ENCODE data around the gene INHBC.
"Not testable (repeated sequence)": the region's sequence is repeated elsewhere in the genome, so short reads cannot be mapped to it uniquely, and the experiment has no call there.

INHBC gene

GRCh38 chr12:57434517-57435223 lies at the start of gene INHBC:
Gene INHBC (plus strand): TSS chr12:57434784. CDS start chr12:57434887, 103 bp downstream.
- DNase-seq (ENCODE audit: low spot score), result no peak

- no peak for DNase-seq (ENCODE audit: low spot score)
These were observed 49.0 kb upstream of the INHBC start for GRCh38 chr12:57385586-57385985.

DNA sequence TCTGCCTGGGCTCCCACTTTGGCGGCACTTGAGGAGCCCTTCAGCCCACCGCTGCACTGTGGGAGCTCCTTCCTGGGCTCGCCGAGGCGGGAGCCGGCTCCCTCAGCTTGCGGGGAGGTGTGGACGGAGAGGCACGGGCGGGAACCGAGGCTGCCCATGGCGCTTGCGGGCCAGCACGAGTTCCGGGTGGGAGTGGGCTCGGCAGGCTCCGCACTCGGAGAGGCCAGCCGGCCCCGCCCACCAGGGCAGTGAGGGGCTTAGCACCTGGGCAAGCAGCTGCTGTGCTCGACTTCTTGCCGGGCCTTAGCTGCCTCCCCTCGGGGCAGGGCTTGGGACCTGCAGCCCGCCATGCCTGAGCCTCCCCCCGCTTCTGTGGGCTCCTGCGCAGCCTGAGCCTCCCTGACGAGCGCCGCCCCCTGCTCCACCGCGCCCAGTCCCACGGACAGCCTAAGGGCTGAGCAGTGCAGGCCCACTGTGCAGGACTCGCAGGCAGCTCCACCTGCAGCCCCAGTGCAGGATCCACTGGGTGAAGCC lies 48.3 kb upstream of the INHBC start:
- no peak for DNase-seq (ENCODE audit: low spot score)

DNA sequence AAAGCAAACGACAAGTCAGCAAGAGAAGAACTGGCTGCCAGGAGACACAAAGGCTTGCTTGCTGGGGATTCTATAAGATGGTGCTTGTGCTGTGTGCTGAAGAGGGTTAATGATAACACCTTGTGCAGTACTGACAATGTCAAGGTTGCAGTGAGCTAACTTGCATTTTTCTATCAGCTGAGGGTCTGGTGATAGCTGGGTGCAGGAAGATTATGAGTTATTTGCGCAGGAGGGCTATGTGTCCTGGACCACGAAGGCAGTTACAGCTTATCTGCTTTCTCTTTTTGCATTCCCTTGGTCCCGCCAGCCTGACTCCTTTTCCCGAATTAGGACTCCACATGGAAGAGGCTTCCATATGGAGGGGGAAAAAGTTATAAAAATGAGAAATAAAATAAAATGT lies 46.2 kb upstream of the INHBC start:
- no peak for DNase-seq (ENCODE audit: low spot score)

GRCh38 chr12:57389033-57389432 lies 45.6 kb upstream of the INHBC start:
- DNase-seq (ENCODE audit: low spot score), result no peak

DNA sequence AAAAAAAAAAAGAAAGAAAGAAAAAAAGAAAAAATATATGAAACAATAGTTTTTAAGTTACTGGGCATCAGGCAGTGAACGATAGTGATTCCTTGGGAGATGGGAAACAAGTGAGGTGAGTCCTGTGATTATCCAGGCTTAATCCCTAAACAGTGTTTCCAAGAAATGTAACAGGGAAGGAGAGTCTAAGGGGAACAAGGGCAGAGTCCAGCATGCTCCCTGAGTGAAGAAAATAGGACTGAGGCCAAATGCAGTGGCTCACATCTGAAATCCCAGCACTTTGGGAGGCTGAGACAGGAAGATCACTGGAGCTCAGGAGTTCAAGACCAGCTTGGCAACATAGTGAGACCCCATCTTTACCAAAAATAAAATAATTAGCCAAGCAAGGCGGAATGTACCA lies 44.4 kb upstream of the INHBC start:
- no peak for DNase-seq (ENCODE audit: low spot score)

GRCh38 chr12:57395121-57395520 lies 39.5 kb upstream of the INHBC start:
- no peak for DNase-seq (ENCODE audit: low spot score)

DNA sequence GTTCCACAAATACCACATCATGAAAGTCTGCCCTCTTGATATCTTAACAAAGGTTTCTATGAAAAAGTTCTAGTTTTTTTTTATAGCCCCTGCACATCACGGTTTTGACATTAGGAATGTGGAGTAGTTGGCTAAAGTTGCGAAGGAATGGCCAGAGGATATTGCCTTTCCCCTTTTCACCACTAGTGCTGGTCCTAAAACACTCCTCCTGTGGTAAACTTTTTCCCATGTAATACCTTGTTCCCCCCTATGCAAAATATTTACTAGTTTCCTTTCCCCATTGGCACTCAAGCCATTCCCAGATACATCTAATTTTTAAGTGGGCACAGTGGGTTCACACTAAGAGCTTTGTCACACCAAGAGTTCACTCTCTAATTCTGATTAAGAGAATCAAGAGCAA lies 37.1 kb upstream of the INHBC start:
- no peak for DNase-seq (ENCODE audit: low spot score)

- DNase-seq (ENCODE audit: low spot score), result not testable (repeated sequence)
These were observed 34.7 kb upstream of the INHBC start for GRCh38 chr12:57399718-57400463.

DNA sequence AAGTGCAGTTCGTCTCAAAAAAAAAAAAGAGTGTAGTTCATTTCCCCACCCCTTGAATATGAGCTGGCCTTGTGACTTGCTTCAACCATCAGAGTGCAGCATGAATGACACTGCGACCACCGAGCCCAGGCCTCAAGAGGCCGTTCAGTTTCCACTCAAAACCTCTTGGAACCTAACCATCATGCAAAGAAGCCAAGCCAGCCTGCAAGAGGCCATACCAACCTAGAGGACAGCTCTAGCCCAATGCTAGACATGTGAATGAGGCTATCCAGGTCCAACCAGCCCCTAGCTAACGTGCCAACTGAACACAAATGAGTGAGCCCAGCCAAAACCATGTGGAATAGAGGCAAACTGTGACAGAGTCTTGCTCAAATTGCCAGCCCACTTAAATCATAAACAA lies 33.4 kb upstream of the INHBC start:
- no peak for DNase-seq (ENCODE audit: low spot score)

DNA sequence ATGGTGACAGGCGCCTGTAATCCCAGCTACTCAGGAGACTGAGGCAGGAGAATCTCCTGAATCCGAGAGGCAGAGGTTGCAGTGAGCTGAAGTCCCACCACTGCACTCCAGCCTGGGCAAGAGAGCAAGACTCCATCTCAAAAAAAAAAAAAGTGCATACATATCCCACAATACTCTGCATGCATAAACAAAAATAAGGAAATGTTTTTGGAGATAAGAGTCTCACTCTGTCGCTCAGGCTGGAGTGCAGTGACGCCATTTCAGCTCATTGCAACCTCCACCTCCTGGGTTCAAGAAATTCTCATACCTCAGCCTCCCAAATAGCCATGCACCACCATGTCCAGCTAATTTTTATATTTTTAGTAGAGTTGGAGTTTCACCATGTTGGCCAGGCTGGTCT lies 32.4 kb upstream of the INHBC start:
- not testable (repeated sequence) for DNase-seq (ENCODE audit: low spot score)

DNA sequence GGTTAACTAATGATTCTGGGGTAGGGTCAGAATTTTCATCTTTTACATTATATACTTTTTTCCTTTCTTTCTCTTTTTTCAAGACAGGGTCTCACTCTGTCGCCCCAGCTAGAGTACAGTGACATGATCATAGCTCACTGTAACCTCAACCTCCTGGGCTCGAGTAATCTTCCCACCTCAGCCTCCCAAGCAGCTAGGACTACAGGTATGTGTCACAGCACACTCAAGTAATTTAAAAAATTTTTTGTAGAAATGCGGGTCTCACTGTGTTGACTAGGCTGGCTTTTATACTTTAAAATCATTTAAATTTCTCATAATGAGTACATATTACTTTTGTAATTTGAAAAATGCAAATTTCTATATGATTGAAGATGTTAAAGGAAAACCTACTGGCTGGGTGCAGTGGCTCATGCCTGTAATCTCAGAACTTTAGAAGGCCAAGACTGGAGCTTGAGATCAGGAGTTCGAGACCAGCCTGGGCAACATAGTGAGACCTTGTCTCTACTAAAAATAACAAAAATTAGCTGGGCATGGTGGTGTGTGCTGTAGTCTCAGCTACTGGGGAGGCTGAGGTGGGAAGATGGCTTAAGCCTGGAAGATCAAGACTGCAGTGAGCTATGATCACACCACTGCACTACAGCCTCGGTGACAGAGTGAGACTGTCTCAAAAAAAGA lies 29.5 kb upstream of the INHBC start:
- no peak for DNase-seq (ENCODE audit: low spot score)

DNA sequence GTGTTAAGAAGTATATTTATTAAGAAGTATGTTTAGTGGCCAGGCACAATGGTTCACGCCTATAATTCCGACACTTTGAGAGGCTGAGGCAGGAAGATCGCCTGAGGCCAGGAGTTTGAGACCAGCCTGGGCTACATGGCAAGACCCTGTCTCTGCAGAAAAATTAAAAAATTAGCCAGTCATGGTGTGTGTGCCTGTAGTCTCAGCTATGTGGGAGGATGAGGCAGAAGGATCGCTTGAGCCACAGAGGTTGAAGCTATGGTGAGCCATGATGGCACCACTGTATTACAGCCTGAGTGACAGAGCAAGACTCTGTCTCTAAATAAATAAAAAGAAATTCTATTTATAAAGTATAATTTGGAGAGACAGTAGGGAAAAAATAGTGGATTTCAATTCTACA lies 24.1 kb upstream of the INHBC start:
- DNase-seq (ENCODE audit: low spot score), result no peak

- DNase-seq (ENCODE audit: low spot score), result not testable (repeated sequence)
These were observed 20.4 kb upstream of the INHBC start for GRCh38 chr12:57414160-57414559.

- DNase-seq (ENCODE audit: low spot score), result no peak
These were observed 19.5 kb upstream of the INHBC start for GRCh38 chr12:57415088-57415487.

DNA sequence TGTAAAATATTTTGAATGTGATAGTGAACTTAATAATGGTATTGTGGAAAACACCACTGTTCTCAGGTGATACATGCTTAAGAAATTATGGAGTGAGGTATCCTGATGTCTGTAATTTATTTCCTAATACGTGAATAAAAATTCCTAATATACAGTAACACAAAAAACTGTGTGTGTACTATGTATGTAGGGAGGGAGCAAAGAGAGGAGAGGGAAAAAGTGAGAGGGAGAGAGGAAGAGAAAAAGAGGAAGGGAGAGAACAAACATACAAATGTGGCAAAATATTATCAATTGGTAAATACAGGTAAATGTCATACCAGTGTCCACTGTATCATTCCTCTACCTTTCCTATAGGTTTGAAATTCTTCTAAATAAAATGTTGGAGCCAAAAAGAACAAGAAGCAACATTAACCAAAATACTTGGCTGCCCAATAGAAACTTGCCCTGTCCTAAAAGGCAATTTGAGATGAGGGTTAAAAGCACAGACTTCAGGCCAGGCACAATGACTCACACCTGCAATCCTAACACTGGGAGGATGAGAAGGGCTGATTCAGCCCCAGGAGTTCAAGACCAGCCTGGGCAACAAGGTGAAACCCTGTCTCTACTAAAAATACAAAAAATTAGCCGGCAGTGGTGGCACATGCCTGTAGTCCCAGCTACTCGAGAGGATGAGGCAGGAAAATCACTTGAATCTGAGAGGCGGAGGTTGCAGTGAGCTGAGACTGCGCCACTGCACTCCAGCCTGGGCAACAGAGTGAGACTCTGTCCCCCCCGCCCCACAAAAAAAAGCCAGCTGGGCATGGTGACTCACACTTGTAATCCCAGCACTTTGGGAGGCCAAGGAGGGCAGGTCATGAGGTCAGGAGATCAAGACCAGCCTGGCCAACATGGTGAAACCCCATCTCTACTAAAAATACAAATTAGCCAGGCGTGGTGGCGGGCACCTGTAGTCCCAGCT lies 18.3 kb upstream of the INHBC start:
- no peak for DNase-seq (ENCODE audit: low spot score)

GRCh38 chr12:57418255-57418654 lies 16.3 kb upstream of the INHBC start:
- DNase-seq (ENCODE audit: low spot score), result no peak

DNA sequence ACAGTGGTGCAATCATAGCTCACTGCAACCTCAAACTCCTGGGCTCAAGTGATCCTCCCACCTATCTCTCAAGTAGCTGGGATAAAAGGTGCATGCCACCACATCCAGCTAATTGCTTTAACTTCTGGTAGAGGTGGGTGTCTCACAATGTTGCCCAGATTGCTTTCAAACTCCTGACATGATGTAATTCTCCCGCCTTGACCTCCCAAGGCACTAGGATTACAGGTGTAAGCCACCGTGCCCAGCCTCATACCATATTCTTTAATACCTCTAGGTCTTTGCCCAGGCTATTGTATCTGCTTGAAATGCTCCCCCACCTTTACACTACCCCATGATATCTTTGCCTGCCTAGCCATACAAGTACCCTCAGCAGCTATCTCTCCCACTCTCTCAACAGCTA lies 15.1 kb upstream of the INHBC start:
- no peak for DNase-seq (ENCODE audit: low spot score)

DNA sequence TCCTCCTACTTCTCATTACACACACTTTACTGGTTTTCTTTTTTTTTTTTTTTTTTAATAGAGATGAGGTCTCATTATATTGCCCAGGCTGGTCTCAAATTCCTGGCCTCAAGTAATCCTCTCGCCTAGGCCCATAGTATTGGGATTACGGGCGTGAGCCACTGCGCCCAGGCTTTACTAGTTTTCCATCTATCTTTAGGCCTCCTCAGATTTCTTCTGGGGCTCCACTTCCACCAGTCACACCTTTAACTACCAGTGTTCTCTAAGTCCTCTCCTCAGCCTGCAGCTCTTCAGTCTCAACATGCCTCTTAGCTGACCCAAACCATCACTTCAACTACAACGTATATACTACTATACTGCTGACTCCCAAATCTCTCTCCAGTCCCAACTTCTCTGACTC lies 14.1 kb upstream of the INHBC start:
- no peak for DNase-seq (ENCODE audit: low spot score)

GRCh38 chr12:57426948-57427347 lies 7.6 kb upstream of the INHBC start:
- DNase-seq (ENCODE audit: low spot score), result not testable (repeated sequence)

DNA sequence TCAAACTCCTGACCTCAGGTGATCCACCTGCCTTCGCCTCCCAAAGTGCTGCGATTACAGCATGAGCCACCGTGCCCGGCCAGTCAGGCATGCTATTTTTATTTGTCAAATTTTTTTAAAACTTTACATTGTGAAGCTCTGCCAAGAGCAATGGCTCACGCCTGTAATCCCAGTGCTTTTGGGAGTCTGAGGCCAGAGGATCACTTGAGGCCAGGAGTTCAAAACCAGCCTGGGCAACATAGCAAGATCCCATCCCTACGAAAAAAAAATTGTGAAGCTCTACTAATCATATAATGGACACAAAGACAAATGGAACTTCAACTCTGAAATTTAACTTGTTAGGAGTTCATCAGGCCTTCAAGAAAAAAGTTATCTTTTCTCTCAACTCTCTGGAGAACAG lies 5.6 kb upstream of the INHBC start:
- no peak for DNase-seq (ENCODE audit: low spot score)

Measured in hematopoietic multipotent progenitor cell treated with erythropoietin and hydrocortisone succinate and interleukin-3 and kit ligand, for 15 days (in vitro differentiated cells).